NCI-H2171 treated with DMSO at 0.1 percent for 48 hours (cell line): Measurements from ENCODE around the gene ATP13A3.
A peak's percentile ranks its signal among the peaks of the same experiment; 100 is the strongest.

Experiments used
- DNase-seq: peaks from one replicate; lab custom pipeline; 2025; lab: John Stamatoyannopoulos, UW

ATP13A3 gene

DNA sequence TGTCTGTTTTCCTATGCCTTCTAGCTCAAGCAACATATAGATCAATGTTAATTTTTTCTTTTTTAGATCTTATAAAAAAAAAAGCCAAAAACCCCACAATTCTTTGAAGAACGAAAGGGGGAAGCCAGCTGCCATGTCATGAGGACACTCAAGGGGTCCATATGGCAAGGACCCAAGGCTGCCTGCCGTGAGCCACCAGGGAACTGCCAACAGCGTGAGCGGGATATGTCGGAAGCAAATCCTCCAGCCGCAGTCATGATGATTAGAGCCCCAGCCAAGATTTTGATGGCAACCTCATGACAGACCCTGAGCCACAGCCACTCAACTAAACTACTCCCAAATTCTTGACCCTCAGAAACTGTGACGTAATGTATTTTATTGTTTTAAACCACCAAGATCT is 94.2 kb downstream of the ATP13A3 start:
- no peak for DNase-seq

GRCh38 chr3:194390835-194391234 is 96.0 kb downstream of the ATP13A3 start:
- no peak for DNase-seq

GRCh38 chr3:194389269-194389668 is 97.5 kb downstream of the ATP13A3 start:
- no peak for DNase-seq

DNA sequence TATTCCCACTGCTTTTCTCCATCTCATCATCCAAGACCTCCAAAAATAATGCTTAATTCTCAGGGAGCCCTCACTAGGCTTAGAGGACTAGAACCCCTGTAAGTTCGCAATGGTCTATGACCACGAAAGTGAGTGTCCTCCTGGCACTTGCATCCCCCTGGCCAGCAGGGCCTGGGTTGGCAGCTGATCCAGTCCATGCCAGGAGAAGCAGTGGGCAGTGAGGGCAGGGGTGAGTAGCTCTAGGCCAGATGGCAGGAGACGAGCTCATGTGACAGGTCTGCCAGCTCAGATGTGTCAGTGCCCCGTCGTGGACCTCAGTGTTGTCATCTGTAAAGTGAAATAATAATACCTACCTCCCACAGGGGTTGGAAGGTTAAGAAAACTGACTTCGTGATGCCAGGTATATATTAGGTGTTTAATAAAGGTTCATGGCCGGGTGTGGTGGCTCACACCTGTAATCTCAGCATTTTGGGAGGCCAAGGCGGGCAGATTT is 98.8 kb downstream of the ATP13A3 start:
- no peak for DNase-seq

DNA sequence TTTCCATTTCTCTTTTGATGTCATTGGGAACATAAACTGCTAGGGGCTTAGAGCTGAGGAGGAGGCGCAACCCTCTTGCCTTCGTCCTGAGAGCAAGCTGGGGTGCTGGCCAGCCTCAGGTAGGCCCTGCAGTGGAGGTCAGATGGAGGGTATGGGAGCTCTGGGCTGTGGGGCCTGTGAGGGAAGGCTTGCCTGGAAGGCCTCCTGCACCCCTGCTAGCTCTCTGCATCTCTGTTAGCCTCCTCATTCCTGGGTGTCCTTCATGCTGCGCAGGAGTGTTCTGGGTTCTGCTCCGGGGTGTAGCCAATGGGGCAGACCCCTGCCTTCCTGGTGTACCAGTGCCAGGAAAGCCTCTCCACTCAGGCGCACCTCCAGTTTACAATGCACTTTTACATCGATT is 99.5 kb downstream of the ATP13A3 start:
- no peak for DNase-seq

GRCh38 chr3:194386648-194387047 is 100.2 kb downstream of the ATP13A3 start:
- no peak for DNase-seq

DNA sequence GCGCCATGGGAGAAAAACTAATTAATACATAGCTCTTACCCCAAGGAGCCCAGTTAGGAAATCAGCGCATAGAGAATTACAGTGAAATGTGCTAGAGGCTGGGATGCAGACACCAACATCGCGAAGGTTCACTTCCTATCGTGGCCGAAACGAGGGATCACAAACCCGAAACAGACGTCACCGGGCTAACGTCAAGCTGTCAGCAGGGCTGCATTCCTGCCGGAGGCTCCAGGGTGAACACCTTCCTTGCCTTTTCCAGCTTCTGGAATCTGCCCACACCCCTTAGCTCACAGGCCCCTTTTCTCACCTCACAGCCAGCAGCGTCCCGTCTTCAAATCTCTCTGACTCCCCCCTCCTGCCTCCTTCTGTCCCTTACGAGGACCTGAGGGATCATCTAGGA is 100.7 kb downstream of the ATP13A3 start:
- no peak for DNase-seq

DNA sequence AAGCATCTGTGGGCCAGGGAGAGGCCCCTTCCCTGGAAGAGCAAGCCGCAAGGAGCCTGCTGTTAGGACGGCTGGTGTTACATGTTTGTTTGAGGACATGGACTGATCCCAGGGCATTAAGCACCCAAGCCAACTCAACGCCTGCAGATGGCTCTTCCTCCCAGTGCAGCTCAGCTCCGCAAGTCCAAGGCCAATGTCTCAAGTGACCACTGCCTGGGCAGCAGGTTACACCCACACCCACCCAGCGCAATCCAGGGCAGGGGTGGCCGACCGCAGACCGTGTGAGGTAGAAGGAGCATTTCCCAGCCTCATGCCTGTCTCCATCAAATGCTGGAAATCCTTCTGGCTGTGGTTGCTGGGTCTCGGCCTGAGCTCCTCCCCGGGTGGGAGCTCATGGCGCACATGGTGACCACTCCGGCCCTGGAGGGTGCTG is 102.2 kb downstream of the ATP13A3 start:
- DNase-seq, result no peak

- DNase-seq, result no peak
Observed at GRCh38 chr3:194384156-194384555, 102.6 kb downstream of the ATP13A3 start.

GRCh38 chr3:194383276-194383940 is 103.4 kb downstream of the ATP13A3 start:
- no peak for DNase-seq

- no peak for DNase-seq
Observed at GRCh38 chr3:194382892-194383223, 103.9 kb downstream of the ATP13A3 start.

GRCh38 chr3:194382196-194382891 is 104.5 kb downstream of the ATP13A3 start:
- no peak for DNase-seq

GRCh38 chr3:194381460-194381875 is 105.3 kb downstream of the ATP13A3 start:
- DNase-seq, result no peak

- DNase-seq, result no peak
Observed at GRCh38 chr3:194380326-194380725, 106.5 kb downstream of the ATP13A3 start.

- DNase-seq, result no peak
Observed at GRCh38 chr3:194379651-194380050, 107.2 kb downstream of the ATP13A3 start.

DNA sequence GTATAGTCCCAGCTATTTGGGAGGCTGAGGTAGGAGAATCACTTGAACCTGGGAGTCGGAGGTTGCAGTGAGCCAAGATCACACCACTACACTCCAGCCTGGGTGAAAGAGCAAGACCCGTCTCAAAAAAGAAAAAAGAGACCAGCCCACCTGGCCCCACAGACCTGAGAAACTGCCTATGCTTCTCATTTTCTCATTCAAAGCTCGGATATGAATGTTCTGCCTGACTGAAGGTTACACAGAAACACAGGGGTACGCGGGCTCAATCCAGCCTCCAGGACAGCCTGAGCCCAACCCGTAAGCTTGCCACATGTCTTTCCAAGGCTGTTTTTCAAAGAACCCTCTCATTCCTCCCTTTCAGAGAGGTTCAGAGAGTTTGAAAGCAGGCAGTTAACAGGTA is 107.6 kb downstream of the ATP13A3 start:
- DNase-seq, result no peak

GRCh38 chr3:194377708-194378107 is 109.1 kb downstream of the ATP13A3 start:
- DNase-seq, result no peak

GRCh38 chr3:194376241-194376560 is 110.6 kb downstream of the ATP13A3 start:
- no peak for DNase-seq

DNA sequence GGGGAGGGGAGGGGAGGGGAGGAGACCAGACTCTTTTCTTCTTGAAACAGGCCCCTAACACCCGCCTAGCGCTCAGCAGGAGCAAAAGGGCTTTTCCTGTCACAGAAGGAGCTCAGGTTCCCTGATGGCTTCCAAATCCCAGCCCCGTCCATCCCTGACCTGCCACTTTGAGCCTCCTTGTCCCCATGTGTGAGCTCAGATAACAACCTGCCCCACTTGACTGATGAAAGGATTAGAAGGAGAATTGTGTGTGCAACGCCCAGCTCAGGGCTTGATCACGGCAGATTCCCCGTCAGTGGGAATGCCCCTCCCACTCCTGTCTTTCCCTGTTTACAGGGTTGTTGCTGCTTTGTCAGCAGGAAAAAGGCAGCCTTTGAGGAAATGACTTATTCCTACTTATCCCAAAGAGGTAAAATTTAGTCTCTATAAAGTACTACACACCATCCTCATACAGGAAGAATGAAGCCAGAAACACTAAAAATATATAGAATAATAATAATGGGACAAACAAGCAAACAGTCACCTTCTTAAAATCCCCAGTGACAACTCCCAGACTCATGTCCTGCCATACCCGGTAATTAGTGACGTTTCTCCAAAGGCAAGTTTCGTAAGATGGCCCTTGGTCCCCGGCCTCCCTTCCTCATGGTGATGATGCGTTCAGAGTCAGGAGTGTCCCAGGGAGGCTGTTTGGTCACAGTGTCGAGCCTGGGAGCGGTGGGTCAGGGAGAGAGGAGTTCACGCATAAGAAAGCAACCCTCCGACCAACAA is 111.1 kb downstream of the ATP13A3 start:
- DNase-seq, result peak; percentile 13

DNA sequence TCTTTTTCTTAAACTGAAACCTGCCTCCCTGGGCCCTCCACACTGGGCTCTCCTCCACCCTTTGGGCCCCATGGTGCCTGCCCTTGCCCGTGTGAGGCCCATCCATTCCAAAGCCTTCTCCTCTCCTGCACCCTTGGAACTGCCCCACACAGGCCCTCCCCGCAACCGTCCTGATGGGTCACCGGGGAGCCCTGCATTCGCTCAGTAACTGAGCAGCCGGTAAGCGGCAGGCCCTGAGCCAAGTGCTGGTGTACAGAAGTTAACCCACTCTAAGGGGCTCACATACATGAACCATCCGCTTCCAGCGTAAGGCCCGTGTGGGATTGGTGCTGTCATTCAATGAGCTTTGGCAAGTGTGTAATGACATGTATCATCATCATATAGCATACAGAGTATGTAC is 111.9 kb downstream of the ATP13A3 start:
- DNase-seq, result no peak

DNA sequence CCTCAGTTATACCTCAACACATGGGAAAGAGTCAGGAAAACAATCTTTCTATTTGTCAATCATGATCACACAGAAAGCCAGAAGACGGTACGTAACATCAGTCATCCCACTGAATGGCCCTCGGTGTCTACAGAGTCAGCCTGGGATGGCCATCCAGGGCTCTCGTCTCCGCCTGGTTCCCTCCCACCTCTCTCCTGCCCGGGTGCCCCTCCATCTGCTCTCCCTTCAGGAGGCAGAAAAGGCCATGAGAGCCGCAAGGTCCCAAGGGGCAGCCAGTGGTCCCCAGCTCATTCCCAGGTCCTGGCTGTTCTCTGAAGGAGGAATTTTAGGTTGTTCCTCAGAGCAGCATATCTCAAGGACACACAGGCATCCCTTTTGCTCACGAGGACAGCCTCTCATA is 112.9 kb downstream of the ATP13A3 start:
- DNase-seq, result no peak

GRCh38 chr3:194373028-194373427 is 113.8 kb downstream of the ATP13A3 start:
- no peak for DNase-seq

DNA sequence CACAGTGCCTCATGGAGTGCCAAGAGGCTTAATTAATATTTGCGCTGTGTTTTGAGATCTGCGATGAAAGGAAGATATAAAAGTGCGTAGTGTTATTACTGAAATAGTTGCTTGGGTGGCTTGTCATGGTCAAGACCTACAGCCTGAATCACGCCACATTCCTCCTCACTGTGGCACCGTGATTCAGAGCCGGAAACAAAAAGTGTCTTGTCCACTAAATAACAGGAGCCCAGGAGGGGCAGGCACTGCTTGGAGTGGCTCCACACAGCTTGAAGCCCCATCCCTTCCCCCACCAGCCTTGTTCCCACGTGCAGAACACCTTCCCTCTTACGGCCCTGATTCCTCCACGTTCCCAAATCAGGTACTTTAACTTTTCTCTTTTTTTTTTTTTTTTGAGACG is 116.0 kb downstream of the ATP13A3 start:
- no peak for DNase-seq
